ENCODE results near the gene LYRM9.

LYRM9 gene

DNA sequence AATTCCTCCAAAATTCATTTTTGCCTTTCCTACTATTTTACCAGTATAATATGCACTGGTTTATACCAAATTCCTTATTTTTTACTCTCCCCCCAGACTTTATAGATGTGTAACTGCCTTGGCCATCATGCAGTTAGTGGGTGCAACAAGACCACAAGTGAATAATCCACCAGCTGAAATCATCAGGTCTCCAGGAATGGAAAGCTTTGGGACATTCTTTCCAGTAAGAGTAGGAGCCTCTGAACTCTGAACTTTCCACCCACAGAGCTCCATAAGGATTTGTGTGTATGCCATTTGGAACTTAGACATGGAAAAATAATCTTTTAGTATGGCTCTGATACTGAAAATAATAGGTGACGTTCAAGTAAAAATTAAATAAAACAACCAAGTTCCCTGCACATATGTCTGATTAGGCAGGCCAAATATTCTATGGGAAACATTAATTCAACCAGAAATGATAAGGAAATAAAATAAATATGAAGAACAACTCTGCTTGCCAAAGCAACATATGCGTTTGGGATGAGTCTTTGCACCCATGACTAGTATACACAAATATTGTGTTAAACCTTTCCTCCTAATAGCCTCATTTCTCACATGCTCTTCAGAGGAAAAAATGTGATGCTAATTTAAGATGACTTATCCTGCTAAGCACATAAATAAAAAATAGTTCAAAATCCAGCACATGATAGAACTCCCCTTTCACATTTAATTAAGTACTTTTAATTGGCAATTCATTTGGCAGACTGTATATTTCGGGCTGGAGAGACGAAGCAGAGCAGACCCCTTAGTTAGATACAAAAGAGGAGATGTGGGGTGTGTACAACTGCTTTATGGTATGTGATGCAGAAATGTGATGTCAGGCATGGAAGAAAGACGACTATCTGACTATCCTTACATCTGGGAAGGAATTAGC lies 11.6 kb upstream of the LYRM9 start:
- H3K9ac ChIP-seq (ENCODE audit: low read length) = no peak overlapping the region
- no peak for TF ChIP-seq EZH2phosphoT487 (conservative IDR thresholded peaks at IDR 0.05; ENCODE audit: low read length)
- TF ChIP-seq, protein P1, sequence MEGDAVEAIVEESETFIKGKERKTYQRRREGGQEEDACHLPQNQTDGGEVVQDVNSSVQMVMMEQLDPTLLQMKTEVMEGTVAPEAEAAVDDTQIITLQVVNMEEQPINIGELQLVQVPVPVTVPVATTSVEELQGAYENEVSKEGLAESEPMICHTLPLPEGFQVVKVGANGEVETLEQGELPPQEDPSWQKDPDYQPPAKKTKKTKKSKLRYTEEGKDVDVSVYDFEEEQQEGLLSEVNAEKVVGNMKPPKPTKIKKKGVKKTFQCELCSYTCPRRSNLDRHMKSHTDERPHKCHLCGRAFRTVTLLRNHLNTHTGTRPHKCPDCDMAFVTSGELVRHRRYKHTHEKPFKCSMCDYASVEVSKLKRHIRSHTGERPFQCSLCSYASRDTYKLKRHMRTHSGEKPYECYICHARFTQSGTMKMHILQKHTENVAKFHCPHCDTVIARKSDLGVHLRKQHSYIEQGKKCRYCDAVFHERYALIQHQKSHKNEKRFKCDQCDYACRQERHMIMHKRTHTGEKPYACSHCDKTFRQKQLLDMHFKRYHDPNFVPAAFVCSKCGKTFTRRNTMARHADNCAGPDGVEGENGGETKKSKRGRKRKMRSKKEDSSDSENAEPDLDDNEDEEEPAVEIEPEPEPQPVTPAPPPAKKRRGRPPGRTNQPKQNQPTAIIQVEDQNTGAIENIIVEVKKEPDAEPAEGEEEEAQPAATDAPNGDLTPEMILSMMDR (IDR thresholded peaks at IDR 0.05; ENCODE audit: insufficient read depth, low read length, poor library complexity, severe bottlenecking) = no peak
- H3K4me3 ChIP-seq (ENCODE audit: insufficient read depth, low read length, poor library complexity, severe bottlenecking) = no peak overlapping the region
- H3K27ac ChIP-seq (ENCODE audit: low read depth, low read length) = no peak overlapping the region
- H4K20me1 ChIP-seq (ENCODE audit: low read depth, low read length) = no peaks in the 10 kb centered on the region
- no peaks in the 10 kb centered on the region for H3K9me2 ChIP-seq (replicated peaks; ENCODE audit: insufficient read depth, low read length)
- no peaks in the 10 kb centered on the region for H3K27me3 ChIP-seq (ENCODE audit: low read length)
- no peak overlapping the region for H2AFZ ChIP-seq (ENCODE audit: low read depth, low read length, severe bottlenecking)
- H3F3A ChIP-seq (ENCODE audit: insufficient read depth) = no peaks in the 10 kb centered on the region
- no peak overlapping the region for H3K4me2 ChIP-seq (ENCODE audit: low read depth, low read length, poor library complexity, severe bottlenecking)
- no peaks in the 10 kb centered on the region for H3K79me2 ChIP-seq (ENCODE audit: insufficient read depth, low read length)
- H3K36me3 ChIP-seq (ENCODE audit: low read length) = no peaks in the 10 kb centered on the region
- H3K9me3 ChIP-seq (ENCODE audit: insufficient read depth, low read length) = no peaks in the 10 kb centered on the region

DNA sequence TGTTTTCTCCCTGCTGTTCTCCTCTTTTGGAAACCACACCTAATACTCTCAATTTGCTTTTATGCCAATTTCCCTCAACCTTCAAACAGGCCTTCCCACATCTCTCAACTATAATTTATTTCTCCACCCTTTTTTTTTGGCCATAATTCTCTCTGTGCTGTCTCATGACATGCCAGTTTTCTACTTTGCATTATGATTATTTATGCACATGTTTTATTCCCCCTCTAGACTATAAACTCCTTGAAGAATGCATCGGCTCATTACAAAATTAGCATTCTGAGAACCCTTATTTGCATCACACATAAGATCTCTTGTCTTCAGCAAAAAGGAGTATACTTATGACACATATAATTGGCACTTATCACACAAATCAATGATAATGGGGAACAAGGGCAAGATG lies 10.9 kb upstream of the LYRM9 start:
- H3K27me3 ChIP-seq (ENCODE audit: low read length) = no peaks in the 10 kb centered on the region
- H3F3A ChIP-seq (ENCODE audit: insufficient read depth) = no peaks in the 10 kb centered on the region
- no peaks in the 10 kb centered on the region for H3K9me2 ChIP-seq (replicated peaks; ENCODE audit: insufficient read depth, low read length)
- no peak overlapping the region for H3K9ac ChIP-seq (ENCODE audit: low read length)
- H3K4me3 ChIP-seq (ENCODE audit: insufficient read depth, low read length, poor library complexity, severe bottlenecking) = no peak overlapping the region
- no peak overlapping the region for H3K4me2 ChIP-seq (ENCODE audit: low read depth, low read length, poor library complexity, severe bottlenecking)
- TF ChIP-seq, protein P1 (IDR thresholded peaks at IDR 0.05; ENCODE audit: insufficient read depth, low read length, poor library complexity, severe bottlenecking) = no peak
- no peak for TF ChIP-seq EZH2phosphoT487 (conservative IDR thresholded peaks at IDR 0.05; ENCODE audit: low read length)
- no peaks in the 10 kb centered on the region for H3K36me3 ChIP-seq (ENCODE audit: low read length)
- no peaks in the 10 kb centered on the region for H3K9me3 ChIP-seq (ENCODE audit: insufficient read depth, low read length)
- no peak overlapping the region for H3K27ac ChIP-seq (ENCODE audit: low read depth, low read length)
- no peak overlapping the region for H2AFZ ChIP-seq (ENCODE audit: low read depth, low read length, severe bottlenecking)
- no peaks in the 10 kb centered on the region for H4K20me1 ChIP-seq (ENCODE audit: low read depth, low read length)
- no peaks in the 10 kb centered on the region for H3K79me2 ChIP-seq (ENCODE audit: insufficient read depth, low read length)

- H3K9me2 ChIP-seq (replicated peaks; ENCODE audit: insufficient read depth, low read length) = no peaks in the 10 kb centered on the region
- no peak overlapping the region for H2AFZ ChIP-seq (ENCODE audit: low read depth, low read length, severe bottlenecking)
- H3F3A ChIP-seq (ENCODE audit: insufficient read depth) = no peaks in the 10 kb centered on the region
- no peaks in the 10 kb centered on the region for H3K9me3 ChIP-seq (ENCODE audit: insufficient read depth, low read length)
- no peak overlapping the region for H3K9ac ChIP-seq (ENCODE audit: low read length)
- H4K20me1 ChIP-seq (ENCODE audit: low read depth, low read length) = no peaks in the 10 kb centered on the region
- H3K79me2 ChIP-seq (ENCODE audit: insufficient read depth, low read length) = no peaks in the 10 kb centered on the region
- no peak overlapping the region for H3K4me3 ChIP-seq (ENCODE audit: insufficient read depth, low read length, poor library complexity, severe bottlenecking)
- no peaks in the 10 kb centered on the region for H3K36me3 ChIP-seq (ENCODE audit: low read length)
- H3K27me3 ChIP-seq (ENCODE audit: low read length) = no peaks in the 10 kb centered on the region
- no peak overlapping the region for H3K27ac ChIP-seq (ENCODE audit: low read depth, low read length)
- TF ChIP-seq, protein P1 (IDR thresholded peaks at IDR 0.05; ENCODE audit: insufficient read depth, low read length, poor library complexity, severe bottlenecking) = no peak
- TF ChIP-seq EZH2phosphoT487 (conservative IDR thresholded peaks at IDR 0.05; ENCODE audit: low read length) = no peak
- H3K4me2 ChIP-seq (ENCODE audit: low read depth, low read length, poor library complexity, severe bottlenecking) = no peak overlapping the region
These were observed 6.4 kb upstream of the LYRM9 start for GRCh38 chr17:27899525-27899924.
